Right forelimb (tissue), 1 donor: ENCODE measurements around the gene MAGEA8.
"Not testable (repeated sequence)": the region's sequence is repeated elsewhere in the genome, so short reads cannot be mapped to it uniquely, and the experiment has no call there.

Experiments used
- DNase-seq: peaks from one replicate; pipeline ENCODE4 v3.0.0-alpha.2; 2018

MAGEA8 gene

GRCh38 chrX:149908308-149908707 lies 27.3 kb downstream of the MAGEA8 start:
- no peak for DNase-seq

GRCh38 chrX:149908727-149909126 lies 27.7 kb downstream of the MAGEA8 start:
- no peak for DNase-seq

DNA sequence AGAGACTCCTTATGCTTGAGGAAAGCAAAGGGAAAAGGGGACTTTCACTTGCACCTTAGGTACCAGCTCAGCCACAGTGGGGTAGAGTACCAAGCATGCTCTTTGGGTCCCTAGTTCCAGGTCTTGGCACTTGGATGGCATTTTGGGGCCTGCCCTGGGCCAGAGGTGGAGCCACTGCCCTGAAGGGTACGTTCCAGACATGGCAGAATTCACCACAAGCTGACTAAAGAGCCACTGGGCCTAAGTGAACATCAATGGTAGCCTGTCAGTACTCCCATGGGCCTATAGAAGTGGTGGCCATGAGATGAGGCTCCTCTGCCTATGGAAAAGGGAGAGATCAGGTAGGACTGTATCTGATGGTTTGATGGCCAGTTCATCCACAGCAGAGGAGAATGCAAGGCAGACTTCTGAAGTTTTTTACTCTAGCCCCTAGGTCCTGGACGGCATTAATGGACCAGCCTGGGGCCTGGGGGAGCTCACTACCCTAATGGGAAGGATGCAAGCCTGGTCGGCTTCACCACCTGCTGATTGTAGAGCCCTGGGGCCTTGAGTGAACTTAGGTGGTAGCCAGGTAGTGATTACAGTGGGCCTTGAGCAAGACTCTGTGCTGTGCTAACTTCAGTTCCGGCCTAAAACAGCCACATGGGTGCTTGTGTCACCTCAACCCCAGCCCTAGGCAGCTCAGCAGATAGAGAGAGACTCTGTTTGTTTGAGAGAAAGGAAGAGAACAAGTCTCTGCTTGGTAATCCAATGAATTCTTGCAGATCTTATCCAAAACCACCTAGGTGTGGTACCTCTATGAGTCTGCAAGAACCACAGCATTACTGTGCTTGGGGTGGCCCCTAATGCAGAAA lies 28.6 kb downstream of the MAGEA8 start:
- DNase-seq = no peak

DNA sequence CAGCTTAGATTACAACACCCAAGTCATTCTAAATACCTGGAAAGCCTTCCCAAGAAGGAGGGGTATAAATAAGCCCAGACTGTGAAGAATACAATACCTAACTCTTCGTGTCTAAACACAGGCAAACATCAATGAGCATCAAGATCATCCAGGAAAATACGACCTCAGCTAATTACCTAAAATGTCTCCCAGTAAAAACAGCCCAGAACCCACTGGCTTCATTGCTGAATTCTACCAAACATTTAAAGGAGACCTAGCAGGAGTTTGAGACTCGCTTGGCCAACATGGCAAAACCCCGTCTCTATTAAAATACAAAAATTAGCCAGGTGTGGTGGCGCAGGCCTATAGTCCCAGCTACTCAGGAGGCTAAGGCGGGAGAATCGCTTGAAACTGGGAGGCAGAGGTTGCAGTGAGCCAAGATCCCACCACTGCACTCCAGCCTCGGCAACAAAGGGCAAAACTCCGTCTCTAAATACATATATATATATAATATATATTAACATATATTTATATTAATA lies 29.3 kb downstream of the MAGEA8 start:
- DNase-seq = no peak

DNA sequence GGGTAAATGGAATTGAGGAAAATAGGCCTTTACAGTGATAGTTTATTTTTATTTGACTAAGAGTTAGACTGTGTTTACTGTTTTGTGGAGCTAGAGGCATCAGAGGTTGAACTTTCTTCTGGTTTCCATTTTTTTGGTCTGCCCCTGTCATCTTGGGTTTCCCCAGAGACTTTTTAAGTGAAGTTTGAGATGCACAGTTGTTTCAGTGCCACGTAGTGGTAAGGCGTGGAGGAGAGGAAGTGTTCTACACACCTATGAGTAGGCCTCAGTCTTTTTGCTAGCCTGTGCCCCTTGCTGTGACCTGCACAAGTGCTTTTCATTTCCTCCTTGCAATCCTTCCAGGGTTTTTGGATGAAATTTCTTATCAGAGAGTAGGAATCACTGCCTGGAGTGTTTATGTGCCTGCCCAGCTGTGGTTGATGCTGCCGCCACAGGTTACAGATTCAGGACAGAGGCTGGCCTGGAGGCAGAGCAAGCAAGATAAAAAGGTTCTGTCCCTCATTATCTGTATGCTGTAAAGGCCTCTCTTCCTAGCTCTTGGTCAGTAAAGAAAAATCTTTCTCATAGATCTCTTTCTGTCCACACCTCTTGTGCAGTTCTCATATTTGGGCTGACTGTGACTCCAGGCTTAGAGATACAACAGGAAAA lies 35.9 kb downstream of the MAGEA8 start:
- no peak for DNase-seq

DNA sequence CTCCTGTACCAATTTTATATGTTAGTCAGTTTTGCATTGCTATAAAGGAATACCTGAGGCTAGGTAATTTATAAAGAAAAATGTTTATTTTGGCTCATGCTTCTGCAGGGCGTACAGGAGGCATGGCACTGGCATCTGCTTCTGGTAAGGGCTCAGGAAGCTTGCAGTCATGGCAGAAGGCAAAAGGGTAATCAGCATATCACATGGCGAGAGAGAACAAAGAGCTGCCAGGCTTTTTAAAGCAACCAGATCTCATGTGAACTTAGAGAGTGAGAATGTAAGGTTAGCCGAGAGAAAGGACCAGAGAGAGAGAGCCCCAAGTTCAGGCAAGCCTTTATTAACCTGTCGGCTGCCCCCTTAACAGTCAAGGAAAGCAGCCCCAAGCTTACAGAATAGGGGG lies 42.9 kb downstream of the MAGEA8 start:
- not testable (repeated sequence) for DNase-seq

DNA sequence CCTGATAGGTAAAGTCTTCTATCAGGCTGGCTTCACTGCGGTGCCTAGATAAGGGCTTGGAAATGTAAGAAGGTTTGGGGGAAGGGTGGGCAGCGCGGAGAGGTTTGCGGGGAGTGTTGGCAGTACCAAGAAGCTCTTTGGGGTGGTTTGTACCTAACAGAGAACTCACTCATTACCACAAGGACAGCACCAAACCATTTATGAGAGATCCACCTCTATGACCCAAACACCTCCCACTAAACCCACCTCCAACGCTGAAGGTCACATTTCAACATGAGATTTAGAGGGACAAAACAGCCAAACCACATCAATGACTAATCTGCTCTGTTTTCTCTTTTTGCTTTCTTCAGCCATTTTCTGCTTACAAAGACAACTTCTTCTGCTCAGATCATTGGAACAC lies 43.5 kb downstream of the MAGEA8 start:
- not testable (repeated sequence) for DNase-seq

- DNase-seq = not testable (repeated sequence)
Observed at GRCh38 chrX:149927245-149927963, 46.4 kb downstream of the MAGEA8 start.

DNA sequence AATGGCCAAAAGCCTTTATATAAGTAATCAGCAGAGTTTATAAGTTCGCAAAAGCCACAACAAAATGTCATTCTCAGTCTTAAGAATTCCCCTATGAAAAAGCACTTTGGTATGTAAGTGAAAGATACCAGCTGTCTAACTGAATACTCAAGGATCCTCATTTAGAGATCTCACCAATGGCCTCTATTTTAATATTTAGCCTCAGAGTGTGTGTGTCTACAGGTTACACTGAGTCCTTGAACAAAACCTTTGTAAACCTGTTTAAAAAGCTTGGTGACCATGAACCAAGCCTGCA lies 46.9 kb downstream of the MAGEA8 start:
- DNase-seq = not testable (repeated sequence)

DNA sequence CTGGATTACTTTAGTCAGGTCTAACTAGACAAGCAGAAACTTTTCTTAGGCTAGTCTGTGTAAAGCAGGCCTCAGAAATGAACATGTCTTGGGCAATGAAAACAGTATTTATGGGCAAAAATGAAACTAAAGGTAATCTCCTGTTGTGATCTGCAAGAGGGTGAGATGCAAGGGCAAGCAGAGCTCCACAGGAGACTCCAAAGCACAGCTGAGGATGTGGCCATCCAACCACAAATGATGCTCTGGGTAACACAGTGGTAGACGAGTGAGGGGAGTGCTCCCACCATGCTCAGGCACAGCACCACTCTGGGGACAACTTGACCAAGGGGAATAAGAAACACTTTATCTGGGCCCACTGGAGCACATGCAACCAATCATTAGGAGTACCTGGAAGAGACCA lies 47.7 kb downstream of the MAGEA8 start:
- DNase-seq = not testable (repeated sequence)

DNA sequence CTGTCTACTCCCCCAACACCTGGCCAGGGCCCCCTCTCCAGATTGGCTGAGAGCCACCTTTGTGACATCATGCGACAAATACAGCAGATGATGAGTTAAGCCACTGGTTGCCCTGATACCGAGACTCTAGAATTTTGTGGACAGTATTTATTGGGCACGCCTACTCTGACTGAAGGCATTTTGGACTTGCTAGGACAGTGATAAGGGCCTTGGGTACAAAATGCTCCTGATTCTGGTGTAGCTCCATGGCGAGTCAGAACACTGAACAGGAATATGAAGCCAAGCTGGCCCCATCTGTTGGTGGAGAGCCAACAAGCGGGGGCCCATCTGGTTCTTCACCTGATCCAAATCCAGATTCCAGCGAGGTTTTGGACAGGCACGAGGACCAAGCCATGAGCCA lies 48.4 kb downstream of the MAGEA8 start, which contains the start of gene HSFX4:
TSS of gene HSFX4 (plus strand) at position 174 of the 400 bp plus-strand sequence. CDS start at position 246, 72 bp downstream.
- DNase-seq = not testable (repeated sequence)

GRCh38 chrX:149931355-149931754 lies 50.4 kb downstream of the MAGEA8 start:
- DNase-seq = not testable (repeated sequence)

DNA sequence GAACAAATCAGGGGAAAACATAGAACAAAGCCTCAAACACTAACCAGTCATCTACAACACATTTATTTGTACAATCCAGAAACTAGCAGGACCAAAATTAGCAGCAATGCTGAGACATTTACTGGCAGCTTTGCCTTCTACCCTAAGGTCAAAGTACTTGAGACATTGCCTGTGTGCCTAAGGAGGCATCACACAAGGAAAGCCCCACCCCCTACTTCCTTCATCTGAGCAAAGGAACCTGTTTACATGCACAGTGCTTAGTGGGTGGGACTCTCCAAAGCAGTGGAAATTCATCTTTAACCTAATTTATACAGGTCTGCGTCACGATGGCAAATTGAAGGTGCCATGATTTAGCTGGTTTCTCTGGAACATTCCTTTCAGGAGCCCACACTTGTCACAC lies 51.2 kb downstream of the MAGEA8 start:
- DNase-seq = not testable (repeated sequence)

GRCh38 chrX:149932970-149933369 lies 52.0 kb downstream of the MAGEA8 start:
- DNase-seq = not testable (repeated sequence)

DNA sequence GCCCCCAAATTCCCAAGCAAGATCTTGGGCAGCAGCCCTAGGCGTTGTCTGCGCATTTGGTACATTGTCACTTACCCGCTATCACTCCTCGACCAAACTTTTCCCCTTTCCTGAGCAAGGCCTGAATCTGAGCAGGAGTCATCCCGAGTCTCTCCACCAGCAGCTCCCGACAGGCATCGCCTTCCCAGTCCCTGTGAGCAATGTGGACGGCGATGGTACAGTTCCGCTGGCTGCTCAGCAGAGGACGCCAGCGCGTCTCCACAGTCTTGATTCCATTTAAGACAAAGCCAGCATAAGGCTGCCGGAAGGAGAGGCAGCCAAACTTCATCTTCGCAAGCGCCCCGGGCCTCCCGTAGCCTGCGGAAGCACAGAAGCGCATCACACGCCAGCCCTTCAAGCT lies 52.6 kb downstream of the MAGEA8 start:
- DNase-seq = not testable (repeated sequence)
